CD14-positive monocyte (primary cell): ENCODE results near the gene C2orf81. TPM values are rescaled to one million over a fixed set of nuclear protein-coding genes. Genes with fewer than 3 reads are reported as not detected.

Experiments
- DNase-seq, 3 donors: peaks; one replicate each; pipeline ENCODE4 v3.0.0-alpha.2; 2011 to 2022
- H2AFZ ChIP-seq: 2 replicates; pipeline ENCODE4 v1.6.0; 2012; ENCODE audit warnings: mild to moderate bottlenecking, low read depth, low read length, inconsistent platforms; ENCODE audit not compliant: insufficient read depth, poor library complexity, severe bottlenecking
- H3K27ac ChIP-seq, 2 donors: 1 replicate in 1 of 2; 2 replicates in 1 of 2; pipeline ENCODE4 v1.5.1; 2012 to 2013; ENCODE audit warnings: low read length in 2 of 2, control low read depth in 1 of 2, inconsistent platforms in 1 of 2, low read depth in 1 of 2, mild to moderate bottlenecking in 1 of 2
- H3K27me3 ChIP-seq, 2 donors: one replicate each; pipeline versions ENCODE4 v1.6.0 to v1.6.1; 2011 to 2013; ENCODE audit warnings: low read length in 2 of 2; ENCODE audit not compliant: control insufficient read depth in 2 of 2, insufficient read depth in 2 of 2
- H3K36me3 ChIP-seq, 2 donors: replicated peaks in 1 of 2; 1 replicate in 1 of 2; 2 replicates in 1 of 2; pipeline versions ENCODE4 v1.5.1 to v1.6.1; 2012 to 2013; ENCODE audit warnings: low read length in 2 of 2, control low read depth in 1 of 2, inconsistent platforms in 1 of 2, mild to moderate bottlenecking in 1 of 2; ENCODE audit not compliant: insufficient read depth in 2 of 2, control insufficient read depth in 1 of 2
- H3K4me1 ChIP-seq, 2 donors: 1 replicate in 1 of 2; 2 replicates in 1 of 2; pipeline versions ENCODE4 v1.5.1 to v1.6.1; 2012 to 2013; ENCODE audit warnings: low read length in 2 of 2, control low read depth in 1 of 2, inconsistent platforms in 1 of 2, mild to moderate bottlenecking in 1 of 2, moderate library complexity in 1 of 2; ENCODE audit not compliant: insufficient read depth in 2 of 2, control insufficient read depth in 1 of 2
- H3K4me2 ChIP-seq: replicated peaks from 2 replicates; pipeline ENCODE3; 2012; ENCODE audit warnings: low read length, moderate library complexity, mild to moderate bottlenecking; ENCODE audit not compliant: poor library complexity, severe bottlenecking; ENCODE audit errors: extremely low read depth
- H3K4me3 ChIP-seq, 3 experiments: fragments of 200-600 bp in 1 of 3; sonication (generic) in 1 of 3; replicated peaks in 1 of 3; 1 replicate in 2 of 3; 2 replicates in 1 of 3; pipeline ENCODE4 v1.5.1; 2011 to 2013; ENCODE audit warnings: low read length in 3 of 3, mild to moderate bottlenecking in 3 of 3, control low read depth in 2 of 3, low read depth in 2 of 3, inconsistent platforms in 1 of 3, moderate library complexity in 1 of 3
- H3K79me2 ChIP-seq: 2 replicates; pipeline ENCODE4 v1.6.0; 2012; ENCODE audit warnings: mild to moderate bottlenecking, control low read depth, inconsistent platforms, low read length, moderate library complexity; ENCODE audit not compliant: insufficient read depth
- H3K9ac ChIP-seq: 2 replicates; pipeline ENCODE4 v1.6.0; 2017; ENCODE audit warnings: low read length, mild to moderate bottlenecking; ENCODE audit not compliant: insufficient read depth, poor library complexity, severe bottlenecking
- H3K9me3 ChIP-seq, 2 donors: replicated peaks in 1 of 2; 1 replicate in 1 of 2; 2 replicates in 1 of 2; pipeline versions ENCODE4 v1.5.1 to v1.6.1; 2012 to 2013; ENCODE audit warnings: low read length in 2 of 2, control low read depth in 1 of 2; ENCODE audit not compliant: control insufficient read depth in 1 of 2, insufficient read depth in 1 of 2
- H4K20me1 ChIP-seq: 2 replicates; pipeline ENCODE4 v1.6.0; 2012; ENCODE audit warnings: mild to moderate bottlenecking, low read length, control low read depth, moderate library complexity; ENCODE audit not compliant: insufficient read depth
- H3K27ac Mint-ChIP-seq, 7 donors: one replicate each; pipeline ENCODE4 v1.8.0; 2020; ENCODE audit warnings: mild to moderate bottlenecking in 7 of 7, mixed read lengths in 7 of 7, moderate library complexity in 6 of 7, inconsistent platforms in 2 of 7
- H3K27me3 Mint-ChIP-seq, 3 donors: one replicate each; pipeline ENCODE4 v1.8.0; 2021 to 2022; ENCODE audit warnings: low read depth in 3 of 3, mild to moderate bottlenecking in 3 of 3, mixed read lengths in 3 of 3, moderate library complexity in 3 of 3, inconsistent platforms in 1 of 3
- H3K36me3 Mint-ChIP-seq, 2 donors: one replicate each; pipeline ENCODE4 v1.8.0; 2020; ENCODE audit warnings: mixed read lengths in 2 of 2, inconsistent platforms in 1 of 2, mild to moderate bottlenecking in 1 of 2
- H3K4me1 Mint-ChIP-seq: one replicate; pipeline ENCODE4 v1.8.0; 2020; ENCODE audit warnings: mild to moderate bottlenecking, mixed read lengths
- H3K4me3 Mint-ChIP-seq, 2 donors: one replicate each; pipeline ENCODE4 v1.8.0; 2020; ENCODE audit warnings: mild to moderate bottlenecking in 2 of 2, mixed read lengths in 2 of 2, moderate library complexity in 1 of 2
- H3K9me3 Mint-ChIP-seq, 7 donors: one replicate each; pipeline ENCODE4 v1.8.0; 2020 to 2022; ENCODE audit warnings: mixed read lengths in 7 of 7, mild to moderate bottlenecking in 6 of 7, moderate library complexity in 6 of 7, inconsistent platforms in 2 of 7
- WGBS: methylation state at CpG from one replicate; pipeline ENCODE4 v1.1.5; 2013; ENCODE audit warnings: missing lambda C conversion rate; ENCODE audit not compliant: insufficient coverage; 5-methylcytosine and 5-hydroxymethylcytosine counted together
- intact Hi-C, 2 donors: fragments of 100-400 bp; cut with micrococcal nuclease; formaldehyde crosslinking; loops; one replicate each; pipeline versions ENCODE4 v1.15.0 to v1.15.1; 2023
- polyA plus RNA-seq, 3 donors: library from polyadenylated mRNA; depleted of rRNA in 1 of 3; unstranded in 2 of 3; stranded (reverse) in 1 of 3; fragments of 300-500 nt in 2 of 3; fragments of >200 nt in 1 of 3; fragmentation: Illumina TruSeq in 2 of 3; gene quantifications; 1 replicate in 2 of 3; 2 replicates in 1 of 3; pipeline ENCODE4 v1.2.3, GENCODE V29; 2012 to 2021
- TF ChIP-seq, protein P1 (sequence below): fragments of 200-600 bp; IDR thresholded peaks from one replicate; pipeline ENCODE4 v1.8.0; 2022; ENCODE audit warnings: antibody characterized with exemption, mild to moderate bottlenecking

The C2orf81 gene
- polyA plus RNA-seq, 3 donors: 0.49 to 1.7 (median 1.2) TPM

DNA sequence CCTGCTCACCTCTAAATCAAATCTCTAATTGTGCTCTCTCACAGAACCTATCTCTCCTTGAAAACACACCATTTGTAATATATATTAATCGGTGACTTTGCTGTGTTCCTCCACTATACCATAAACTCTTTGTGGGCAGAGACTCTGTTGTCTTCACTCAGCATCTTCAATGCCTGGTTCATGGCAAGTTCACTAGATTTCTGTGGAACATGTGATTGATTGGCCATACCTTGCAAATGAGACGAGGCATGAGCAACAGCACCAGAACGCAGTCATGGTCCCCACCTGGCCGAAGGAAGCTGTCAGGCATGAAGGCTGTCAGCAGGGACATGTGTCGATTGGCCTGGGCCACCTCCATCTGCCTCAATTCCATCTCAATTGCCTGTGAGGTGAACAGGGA is 52.9 kb downstream of the C2orf81 start:
- Mint-ChIP-seq H3K9me3 (no peaks in the 10 kb centered on the region), H3K4me1 (no peaks in the 10 kb centered on the region), H3K36me3 (peaks cover 86 to 88% of the 10 kb centered on the region in 2 donors), H3K27me3 (peaks cover 0 to 1% (median 0%) of the 10 kb centered on the region in 3 donors), H3K27ac (no peak overlapping the region), H3K4me3 (no peak overlapping the region)
- no peak overlapping the region for H3K4me2 ChIP-seq
- no peak overlapping the region for H3K9ac ChIP-seq
- H3K9me3 ChIP-seq: no peaks in the 10 kb centered on the region
- no peaks in the 10 kb centered on the region for H3K4me1 ChIP-seq
- H3K27me3 ChIP-seq: no peaks in the 10 kb centered on the region
- no peak for DNase-seq
- 100% methylated on average over 1 of the region's 5 CpGs for WGBS
- TF ChIP-seq, protein P1, sequence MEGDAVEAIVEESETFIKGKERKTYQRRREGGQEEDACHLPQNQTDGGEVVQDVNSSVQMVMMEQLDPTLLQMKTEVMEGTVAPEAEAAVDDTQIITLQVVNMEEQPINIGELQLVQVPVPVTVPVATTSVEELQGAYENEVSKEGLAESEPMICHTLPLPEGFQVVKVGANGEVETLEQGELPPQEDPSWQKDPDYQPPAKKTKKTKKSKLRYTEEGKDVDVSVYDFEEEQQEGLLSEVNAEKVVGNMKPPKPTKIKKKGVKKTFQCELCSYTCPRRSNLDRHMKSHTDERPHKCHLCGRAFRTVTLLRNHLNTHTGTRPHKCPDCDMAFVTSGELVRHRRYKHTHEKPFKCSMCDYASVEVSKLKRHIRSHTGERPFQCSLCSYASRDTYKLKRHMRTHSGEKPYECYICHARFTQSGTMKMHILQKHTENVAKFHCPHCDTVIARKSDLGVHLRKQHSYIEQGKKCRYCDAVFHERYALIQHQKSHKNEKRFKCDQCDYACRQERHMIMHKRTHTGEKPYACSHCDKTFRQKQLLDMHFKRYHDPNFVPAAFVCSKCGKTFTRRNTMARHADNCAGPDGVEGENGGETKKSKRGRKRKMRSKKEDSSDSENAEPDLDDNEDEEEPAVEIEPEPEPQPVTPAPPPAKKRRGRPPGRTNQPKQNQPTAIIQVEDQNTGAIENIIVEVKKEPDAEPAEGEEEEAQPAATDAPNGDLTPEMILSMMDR: no peak
- H3K79me2 ChIP-seq: no peaks in the 10 kb centered on the region
- peaks cover 80 to 97% of the 10 kb centered on the region in 2 donors for H3K36me3 ChIP-seq
- H3K4me3 ChIP-seq: no peak overlapping the region
- no peak overlapping the region for H3K27ac ChIP-seq
- intact Hi-C loops: no loop called here
- no peak overlapping the region for H2AFZ ChIP-seq
- H4K20me1 ChIP-seq: peaks cover 5% of the 10 kb centered on the region

DNA sequence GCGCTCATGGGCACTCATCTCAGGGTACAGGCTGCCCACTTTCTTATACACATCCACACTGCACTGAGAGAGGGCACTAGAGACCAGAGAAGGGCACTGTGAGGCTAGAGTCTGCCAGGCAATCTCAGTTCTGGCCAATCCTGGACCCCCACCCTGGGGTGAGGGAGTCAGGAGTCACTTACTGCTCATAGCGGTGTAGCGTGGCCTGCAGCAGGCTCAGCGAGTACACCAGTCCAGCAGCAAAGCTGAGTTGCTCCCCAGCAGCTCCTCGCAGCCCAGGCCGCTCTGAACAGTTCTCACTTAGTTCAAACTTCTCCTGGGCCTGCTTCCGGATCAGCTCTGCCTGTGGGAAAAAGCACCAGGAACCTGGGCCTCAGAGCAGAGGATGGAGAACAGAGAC is 53.6 kb downstream of the C2orf81 start:
- no peak overlapping the region for H3K4me3 Mint-ChIP-seq
- no peak overlapping the region for H3K27ac Mint-ChIP-seq
- H3K79me2 ChIP-seq: no peaks in the 10 kb centered on the region
- no peak for DNase-seq
- peaks cover 0 to 1% (median 0%) of the 10 kb centered on the region in 3 donors for H3K27me3 Mint-ChIP-seq
- no peak overlapping the region for H3K27ac ChIP-seq
- no peaks in the 10 kb centered on the region for H3K4me1 ChIP-seq
- no peaks in the 10 kb centered on the region for H4K20me1 ChIP-seq
- H3K4me3 ChIP-seq: no peak overlapping the region
- H3K4me1 Mint-ChIP-seq: no peaks in the 10 kb centered on the region
- TF ChIP-seq, protein P1: no peak
- peaks cover 87 to 100% of the 10 kb centered on the region in 2 donors for H3K36me3 ChIP-seq
- no peak overlapping the region for H3K4me2 ChIP-seq
- H3K27me3 ChIP-seq: no peaks in the 10 kb centered on the region
- intact Hi-C loops: no loop called here
- 100% methylated on average over 7 of the region's 7 CpGs for WGBS
- no peak overlapping the region for H3K9ac ChIP-seq
- no peaks in the 10 kb centered on the region for H3K9me3 ChIP-seq
- no peak overlapping the region for H2AFZ ChIP-seq
- peaks cover 93 to 95% of the 10 kb centered on the region in 2 donors for H3K36me3 Mint-ChIP-seq
- no peaks in the 10 kb centered on the region for H3K9me3 Mint-ChIP-seq
